Astrocyte of the hippocampus (primary cell): ENCODE results near the gene RIC8B.
"Not testable (repeated sequence)": the region's sequence is repeated elsewhere in the genome, so short reads cannot be mapped to it uniquely, and the experiment has no call there.

Source experiments
- DNase-seq: peaks from one replicate; pipeline ENCODE4 v3.0.0; 2011; ENCODE audit warnings: low read depth, low spot score

Gene RIC8B

DNA sequence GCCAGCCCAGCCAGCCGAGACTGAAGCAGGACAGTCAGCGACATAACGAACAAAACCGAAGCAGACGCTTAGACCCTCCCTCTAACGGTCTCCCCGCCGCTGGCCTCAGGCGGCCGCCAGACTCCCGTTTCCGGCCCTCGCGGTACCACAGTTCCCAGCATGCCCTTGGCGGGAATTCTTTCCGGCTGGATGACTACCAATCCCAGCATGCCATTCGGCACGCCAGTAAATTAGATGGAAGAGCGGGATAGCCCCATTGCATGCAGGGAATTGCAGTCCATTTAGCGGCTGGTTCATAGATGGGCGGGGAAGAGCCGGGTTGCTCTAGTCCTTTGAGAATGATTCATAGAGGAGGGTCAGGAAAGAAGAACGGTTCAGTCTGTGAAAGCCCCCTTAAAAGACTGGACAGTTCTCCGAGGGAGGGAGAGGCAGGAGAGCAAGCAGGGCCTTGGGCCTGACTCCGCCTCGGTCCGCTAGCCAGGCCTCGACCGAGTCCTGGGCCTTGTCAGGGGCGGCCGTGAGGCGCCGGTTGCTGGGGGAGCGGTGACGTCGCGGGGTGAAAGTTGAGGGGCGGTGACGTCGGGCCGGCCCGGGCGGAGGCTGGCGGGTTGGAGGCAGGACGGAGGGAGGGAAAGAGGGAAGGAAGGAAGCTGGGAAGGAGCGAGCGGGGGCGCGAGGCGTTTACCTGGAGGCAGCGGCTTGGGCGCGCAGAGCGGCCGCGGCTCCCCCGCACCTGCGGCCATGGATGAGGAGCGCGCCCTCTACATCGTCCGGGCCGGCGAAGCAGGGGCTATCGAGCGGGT lies at the start of gene RIC8B:
TSS of gene RIC8B (plus strand) at position 678 of the 803 bp plus-strand sequence. CDS start at position 742, 64 bp downstream.
- DNase-seq, result peak; percentile 99

DNA sequence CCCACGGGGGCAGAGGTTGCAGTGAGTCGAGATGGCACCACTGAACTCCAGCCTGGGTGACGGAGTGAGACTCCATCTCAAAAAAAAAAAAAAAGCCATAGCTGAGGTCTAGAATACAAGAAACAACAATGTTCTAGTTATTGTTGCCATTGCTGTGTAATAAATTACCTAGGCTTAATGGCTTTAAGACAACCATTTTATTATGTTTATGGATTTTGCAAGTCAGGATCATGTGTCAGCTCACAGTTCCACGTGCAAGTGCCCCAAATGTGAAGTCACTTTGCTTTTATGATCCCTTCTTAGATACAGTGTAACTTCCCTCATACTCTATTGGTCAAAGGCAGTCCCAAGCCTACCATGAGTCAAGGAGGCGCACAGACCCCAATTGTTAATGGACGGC lies 49.5 kb upstream of the RIC8B start:
- DNase-seq, result no peak

DNA sequence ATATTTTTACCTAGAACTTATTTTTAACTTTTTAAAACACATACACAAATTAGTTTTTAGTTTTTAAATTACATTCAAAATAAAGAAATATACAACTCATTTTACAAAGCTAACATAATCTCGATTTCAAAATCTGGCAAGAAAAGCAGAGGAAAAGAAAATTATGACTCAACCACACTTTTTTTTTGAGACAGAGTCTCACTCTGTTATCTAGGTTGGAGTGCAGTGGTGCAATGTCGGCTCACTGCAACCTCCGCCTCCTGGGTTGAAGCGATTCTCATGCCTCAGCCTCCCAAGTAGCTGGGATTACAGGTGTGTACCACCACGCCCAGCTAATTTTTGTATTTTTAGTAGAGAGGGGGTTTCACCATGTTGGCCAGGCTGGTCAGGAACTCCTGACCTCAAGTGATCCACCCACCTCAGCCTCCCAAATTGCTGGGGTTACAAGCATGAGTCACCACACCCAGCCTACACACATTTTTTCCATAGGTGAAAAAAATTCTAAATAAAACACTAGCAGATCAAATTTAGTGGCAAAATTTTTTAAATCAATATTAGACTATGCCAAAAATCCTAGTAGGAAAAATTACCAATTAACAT lies 47.8 kb upstream of the RIC8B start:
- not testable (repeated sequence) for DNase-seq

DNA sequence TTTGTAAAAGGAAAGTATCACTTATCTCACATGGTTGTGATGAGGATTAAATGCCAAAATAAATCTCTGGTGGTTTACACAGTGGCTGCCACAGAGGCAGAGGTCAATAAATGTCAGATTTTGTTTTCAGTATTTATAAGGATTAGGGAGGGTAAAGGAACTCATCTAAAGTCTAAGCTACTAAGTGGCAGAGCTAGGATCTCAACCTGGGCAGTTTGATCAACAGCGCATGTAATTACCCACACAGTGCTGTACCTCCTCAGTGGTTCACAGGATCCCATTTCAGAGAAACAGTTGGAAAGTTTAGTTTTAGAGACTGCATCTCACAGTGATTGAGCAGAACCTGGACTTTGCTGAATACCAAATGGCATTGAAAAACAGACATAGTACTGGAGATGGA lies 44.9 kb upstream of the RIC8B start:
- no peak for DNase-seq

GRCh38 chr12:106732890-106733289 lies 41.6 kb upstream of the RIC8B start:
- no peak for DNase-seq

GRCh38 chr12:106733660-106734059 lies 40.8 kb upstream of the RIC8B start:
- DNase-seq, result no peak

DNA sequence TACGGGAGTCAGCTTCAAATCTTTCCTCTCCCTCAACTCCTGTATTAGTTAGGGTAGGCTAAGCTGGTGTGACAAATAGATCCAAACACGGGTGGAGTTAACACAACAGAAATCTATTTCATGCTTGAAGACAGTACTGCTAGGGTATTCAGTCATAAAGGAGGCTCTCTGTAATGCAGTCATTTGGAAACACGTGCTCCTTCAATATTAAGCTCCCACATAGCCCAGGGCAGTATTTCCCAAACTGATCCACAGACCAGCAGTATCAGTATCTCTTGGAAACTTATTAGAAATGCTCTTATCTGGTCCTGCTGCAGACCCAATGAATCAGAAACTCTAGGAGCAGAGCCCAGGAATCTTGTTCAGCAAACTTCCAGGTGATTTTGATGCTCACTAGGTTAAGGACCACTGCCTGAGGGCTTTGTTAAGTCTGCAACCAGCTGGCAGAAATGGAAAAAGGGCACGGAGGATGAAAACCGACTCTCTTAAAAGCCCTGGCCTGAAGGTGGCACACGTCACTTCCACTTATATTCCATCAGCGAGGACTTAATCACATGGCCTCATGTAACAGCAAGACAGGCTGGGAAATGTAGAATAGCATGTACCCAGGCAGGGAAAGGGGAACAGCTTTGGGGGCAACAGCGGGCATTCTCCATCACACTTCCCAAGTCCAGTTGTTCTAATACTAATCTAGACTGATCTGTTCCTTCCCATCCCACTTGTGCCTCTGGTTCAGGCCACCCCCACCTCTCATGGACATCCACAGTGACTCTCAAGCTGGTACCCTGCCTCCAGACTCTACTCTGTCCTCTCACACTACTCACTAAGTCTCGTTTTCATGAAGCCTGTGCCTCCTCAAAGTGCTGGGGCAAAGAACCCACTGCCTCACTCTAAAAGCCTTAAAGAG lies 38.2 kb upstream of the RIC8B start:
- no peak for DNase-seq

GRCh38 chr12:106739318-106739717 lies 35.2 kb upstream of the RIC8B start:
- DNase-seq, result peak; percentile 8

GRCh38 chr12:106739815-106740530 lies 34.5 kb upstream of the RIC8B start:
- peak; percentile 44 for DNase-seq

- DNase-seq, result no peak
These were observed 33.7 kb upstream of the RIC8B start for GRCh38 chr12:106740818-106741217.

DNA sequence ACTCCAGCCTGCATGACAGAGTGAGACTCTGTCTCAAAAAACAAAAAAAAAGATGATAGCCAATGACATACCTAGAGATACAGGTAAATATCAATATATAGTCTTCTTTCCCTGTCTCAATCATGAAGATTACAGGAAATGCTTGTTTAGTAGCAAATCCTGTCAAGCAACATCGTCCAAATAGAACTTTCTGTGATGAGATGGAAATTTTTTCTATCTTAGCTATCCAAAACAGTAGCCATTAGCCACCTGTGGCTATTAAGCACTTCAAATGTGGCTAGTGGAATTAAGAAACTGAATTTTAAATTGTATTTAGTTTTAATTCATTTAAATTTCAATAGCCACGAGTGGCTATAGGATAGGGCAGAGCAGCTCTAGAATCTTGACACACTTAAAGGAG lies 33.2 kb upstream of the RIC8B start:
- DNase-seq, result no peak

DNA sequence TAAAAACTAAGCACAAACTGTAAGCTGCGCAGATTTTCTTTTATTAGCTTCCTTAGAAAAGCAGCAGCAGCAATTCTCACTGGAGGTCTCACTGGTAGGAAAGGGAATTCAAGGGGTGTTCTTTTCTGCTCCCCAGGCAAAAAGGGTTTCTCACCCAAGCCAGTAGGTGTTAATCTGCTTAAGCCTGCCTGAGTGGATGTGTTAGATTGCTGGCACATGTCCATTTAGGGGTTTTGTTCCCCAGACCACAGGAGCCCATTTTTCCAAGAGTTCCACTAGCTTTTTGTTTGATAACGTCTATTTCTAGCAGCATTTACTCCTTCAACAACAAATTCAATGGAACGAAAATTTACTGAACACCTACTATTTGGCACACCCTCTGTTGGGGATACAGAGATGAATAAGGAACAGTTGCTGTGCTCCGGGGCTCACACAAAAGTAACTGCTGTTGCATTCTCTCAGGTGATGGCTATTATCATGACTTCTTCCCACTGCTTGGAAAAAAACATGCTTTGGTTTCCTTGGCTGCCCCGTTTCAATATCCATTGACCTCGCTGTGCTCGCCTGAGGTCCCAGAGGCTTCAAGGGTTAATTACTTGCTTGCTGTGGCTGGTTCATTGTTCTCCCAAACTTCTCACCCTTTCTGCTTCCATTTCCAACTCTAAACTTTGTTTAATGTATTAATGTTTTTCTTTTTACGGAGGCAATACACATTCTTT lies 31.1 kb upstream of the RIC8B start:
- peak; percentile 28 for DNase-seq

DNA sequence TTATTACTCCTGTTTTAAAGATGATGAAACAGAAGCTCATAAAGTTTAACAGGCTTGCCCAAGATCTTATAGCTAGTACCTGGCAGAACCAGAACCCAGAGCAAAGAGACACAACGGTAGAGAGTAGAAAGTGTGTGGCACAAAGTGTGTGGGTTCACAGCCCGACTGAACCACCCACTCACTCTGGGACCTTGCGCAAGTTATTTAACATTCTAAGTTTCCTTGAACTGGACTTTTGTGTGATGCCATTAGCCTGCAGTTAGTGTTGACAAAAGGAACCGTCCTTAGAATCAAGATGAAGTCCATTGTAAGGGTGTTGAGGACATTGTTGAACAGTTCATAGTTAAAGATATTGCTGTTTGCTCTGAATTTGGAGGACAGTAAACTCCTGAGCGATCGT lies 29.9 kb upstream of the RIC8B start:
- no peak for DNase-seq

DNA sequence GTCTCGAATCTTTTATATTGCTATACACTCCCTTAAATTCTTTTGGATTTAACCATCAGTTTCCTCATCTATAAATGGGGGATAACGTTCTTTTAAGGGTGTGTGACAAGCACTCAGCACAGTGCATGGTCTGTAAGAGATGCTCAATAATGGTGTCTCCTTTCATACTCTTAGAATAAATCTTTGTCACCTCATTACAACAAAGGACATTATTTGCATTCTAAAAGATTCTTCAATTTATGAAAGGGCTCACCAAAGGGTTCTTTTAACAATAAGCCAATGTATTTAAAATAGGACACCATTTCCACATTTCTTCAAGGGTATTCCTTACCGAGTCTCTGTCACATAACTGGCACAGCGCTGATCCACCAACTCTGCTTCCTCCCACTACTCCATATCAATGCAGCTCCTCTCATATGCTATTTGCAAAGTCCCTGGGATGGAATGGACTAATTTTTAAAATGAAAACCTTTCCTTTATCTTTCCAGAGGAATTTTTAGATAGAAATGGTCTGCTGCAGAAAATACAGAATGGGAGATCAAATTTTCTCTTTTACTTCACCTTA lies 29.2 kb upstream of the RIC8B start:
- no peak for DNase-seq

DNA sequence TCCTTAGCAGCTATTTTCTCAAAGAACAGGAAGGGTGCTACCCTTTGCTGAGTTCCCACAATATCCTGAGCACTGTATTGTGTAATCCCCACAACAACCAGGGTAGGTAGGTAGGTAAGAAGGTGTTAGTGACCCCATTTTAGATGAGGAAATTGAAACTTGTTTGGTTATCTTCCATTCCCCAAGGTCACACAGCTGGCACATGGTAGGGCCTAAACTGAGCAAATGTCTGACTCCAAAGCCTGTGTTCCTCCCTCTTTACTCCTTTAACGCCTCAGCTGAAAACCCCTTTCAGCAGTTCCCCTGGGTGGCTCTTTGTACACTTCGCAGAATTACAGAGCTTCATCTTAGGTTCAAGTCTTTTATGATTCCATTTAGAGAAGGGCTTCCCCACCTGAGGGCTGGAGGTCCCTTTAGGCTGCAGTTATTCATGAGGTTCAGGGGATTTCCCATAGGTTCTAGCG lies 26.5 kb upstream of the RIC8B start:
- no peak for DNase-seq

- no peak for DNase-seq
These were observed 24.0 kb upstream of the RIC8B start for GRCh38 chr12:106750524-106750923.

- no peak for DNase-seq
These were observed 21.0 kb upstream of the RIC8B start for GRCh38 chr12:106753526-106753925.

GRCh38 chr12:106754331-106754730 lies 20.2 kb upstream of the RIC8B start:
- DNase-seq, result no peak

GRCh38 chr12:106757623-106758348 lies 16.7 kb upstream of the RIC8B start:
- peak; percentile 14 for DNase-seq
